Measurements from ENCODE around the gene RNF157.

The RNF157 gene

DNA sequence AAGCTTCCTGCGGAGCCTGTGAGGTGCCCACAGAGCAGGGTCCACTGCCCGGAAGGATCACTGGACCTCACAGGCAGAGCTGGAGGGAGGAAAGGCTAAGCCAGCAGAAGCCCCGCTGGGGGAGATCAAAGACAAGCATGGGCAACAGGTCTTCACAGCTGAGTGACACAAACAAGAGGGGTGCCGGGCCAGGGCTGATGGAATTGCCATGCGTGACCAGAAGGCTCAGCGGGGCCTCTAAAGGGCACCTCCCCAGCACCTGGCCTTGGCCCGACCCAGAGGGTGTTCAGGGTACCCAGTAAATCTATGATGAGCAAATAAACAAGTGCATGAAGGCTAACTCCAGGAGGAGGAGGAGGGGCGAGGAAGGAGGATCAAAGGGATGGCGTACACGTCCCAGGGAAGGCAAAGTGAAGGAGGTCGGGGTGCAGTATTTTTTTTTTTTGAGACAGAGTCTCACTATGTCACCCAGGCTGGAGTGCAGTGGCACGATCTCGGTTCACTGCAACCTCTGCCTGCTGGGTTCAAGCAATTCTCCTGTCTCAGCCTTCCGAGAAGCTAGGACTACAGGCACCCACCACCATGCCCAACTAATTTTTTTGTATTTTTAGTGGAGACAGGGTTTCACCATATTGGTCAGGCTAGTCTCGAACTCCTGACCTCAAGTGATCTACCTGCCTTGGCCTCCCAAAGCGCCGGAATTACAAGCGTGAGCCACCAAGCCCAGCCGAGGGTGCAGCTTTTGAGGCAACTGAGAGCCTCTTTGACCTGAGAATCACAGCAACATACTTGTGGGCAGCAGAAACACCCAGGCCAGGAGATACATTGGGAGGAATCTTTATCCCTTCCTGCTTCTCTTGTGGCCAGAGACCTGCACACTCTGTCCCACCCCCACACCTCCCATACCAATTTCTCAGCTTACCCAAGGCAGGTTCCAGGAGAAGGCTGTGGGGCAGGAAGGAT, 120.6 kb downstream of the RNF157 start:
- Histone ChIP-seq H3K27me3 (ENCODE audit: control insufficient read depth, insufficient read depth, low read length) (no peaks in the 10 kb centered on the region), H3K27ac (ENCODE audit: low read length) (no peak overlapping the region), H3K9me3 (ENCODE audit: control insufficient read depth, insufficient read depth, low read length) (no peaks in the 10 kb centered on the region), H3K4me3 (ENCODE audit: low read length) (no peak overlapping the region), H3K36me3 (ENCODE audit: control insufficient read depth, insufficient read depth, low read length) (no peaks in the 10 kb centered on the region), H3K4me1 (ENCODE audit: control insufficient read depth, insufficient read depth, low read length) (peaks cover 3% of the 10 kb centered on the region; the same call in 1 of the 2 replicates)
- WGBS (ENCODE audit: insufficient coverage, insufficient read length), result no CpG with 5 or more reads among the region's 19 CpGs
- DNase-seq (ENCODE audit: low read depth, low spot score), result no peak

DNA sequence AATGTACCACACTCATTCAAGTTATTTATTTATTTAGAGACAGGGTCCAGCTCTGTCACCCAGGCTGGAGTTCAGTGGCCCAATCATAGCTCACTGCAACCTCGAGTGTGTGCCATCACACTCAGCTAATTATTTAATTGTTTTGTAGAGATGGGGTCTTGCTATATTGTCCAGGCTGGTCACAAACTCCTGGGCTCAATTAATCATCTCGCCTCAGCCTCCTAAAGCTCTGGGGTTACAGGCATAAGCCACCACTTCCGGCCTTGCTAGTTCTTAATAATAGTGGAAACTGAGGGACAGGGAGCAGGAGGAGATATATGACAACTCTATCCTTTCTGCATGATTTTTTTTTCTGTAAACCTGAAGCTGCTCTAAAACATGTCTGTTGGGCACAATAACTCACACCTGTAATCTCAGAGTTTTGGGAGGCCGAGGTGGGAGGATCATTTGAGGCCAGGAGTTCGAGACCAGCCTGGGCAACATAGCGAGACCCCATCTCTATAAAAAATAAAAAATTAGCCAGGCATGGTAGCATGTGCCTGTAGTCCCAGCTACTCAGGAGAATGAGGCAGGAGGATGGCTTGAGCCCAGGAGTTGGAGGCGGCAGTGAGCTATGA, 125.0 kb downstream of the RNF157 start:
- Histone ChIP-seq H3K27me3 (ENCODE audit: control insufficient read depth, insufficient read depth, low read length) (no peaks in the 10 kb centered on the region), H3K9me3 (ENCODE audit: control insufficient read depth, insufficient read depth, low read length) (no peaks in the 10 kb centered on the region), H3K27ac (ENCODE audit: low read length) (no peak overlapping the region), H3K4me1 (ENCODE audit: control insufficient read depth, insufficient read depth, low read length) (peaks cover 1% of the 10 kb centered on the region; the same call in 1 of the 2 replicates), H3K36me3 (ENCODE audit: control insufficient read depth, insufficient read depth, low read length) (no peaks in the 10 kb centered on the region), H3K4me3 (ENCODE audit: low read length) (no peak overlapping the region)
- WGBS (ENCODE audit: insufficient coverage, insufficient read length), result no CpG with 5 or more reads among the region's 7 CpGs
- no peak for DNase-seq (ENCODE audit: low read depth, low spot score)

DNA sequence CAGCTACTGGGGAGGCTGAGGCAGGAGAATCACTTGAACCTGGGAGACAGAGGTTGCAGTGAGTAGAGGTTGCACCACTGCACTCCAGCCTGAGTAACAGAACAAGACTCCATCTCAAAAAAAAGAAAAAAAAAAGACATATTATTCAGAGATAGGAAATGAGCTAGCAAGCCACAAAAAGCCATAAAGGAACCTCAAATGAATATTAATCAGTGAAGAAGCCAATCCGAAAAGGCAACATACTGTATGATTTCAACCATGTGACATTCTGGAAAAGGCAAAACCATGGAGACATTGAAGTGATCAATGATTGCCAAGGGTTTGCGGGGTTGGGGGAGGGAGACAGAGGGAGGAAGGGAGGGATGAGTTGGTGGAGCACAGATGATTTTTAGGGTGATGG, 128.3 kb downstream of the RNF157 start:
- H3K27ac ChIP-seq (ENCODE audit: low read length), result no peak overlapping the region
- H3K36me3 ChIP-seq (ENCODE audit: control insufficient read depth, insufficient read depth, low read length), result no peaks in the 10 kb centered on the region
- no peak for DNase-seq (ENCODE audit: low read depth, low spot score)
- no peaks in the 10 kb centered on the region for H3K27me3 ChIP-seq (ENCODE audit: control insufficient read depth, insufficient read depth, low read length)
- H3K9me3 ChIP-seq (ENCODE audit: control insufficient read depth, insufficient read depth, low read length), result no peaks in the 10 kb centered on the region
- no peaks in the 10 kb centered on the region for H3K4me1 ChIP-seq (ENCODE audit: control insufficient read depth, insufficient read depth, low read length)
- no peak overlapping the region for H3K4me3 ChIP-seq (ENCODE audit: low read length)
- WGBS (ENCODE audit: insufficient coverage, insufficient read length), result no CpG with 5 or more reads among the region's 2 CpGs

DNA sequence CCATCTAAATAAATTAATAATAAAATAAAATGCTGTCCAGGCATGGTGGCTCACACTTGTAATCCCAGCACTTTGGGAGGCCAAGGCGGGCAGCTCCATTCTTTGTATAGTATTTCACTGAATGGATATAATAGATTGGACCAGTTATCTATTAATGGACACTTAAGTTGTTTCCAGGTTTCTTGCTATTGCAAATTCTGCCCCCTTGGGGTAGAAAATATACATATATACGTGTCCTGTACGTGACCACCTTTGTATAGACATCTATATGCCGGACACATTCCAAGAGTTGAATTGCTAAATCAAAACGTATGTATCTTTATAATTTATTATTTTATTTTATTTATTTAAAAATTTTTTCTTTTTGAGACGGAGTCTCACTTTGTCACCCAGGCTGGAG, 132.8 kb downstream of the RNF157 start:
- no peak overlapping the region for H3K27ac ChIP-seq (ENCODE audit: low read length)
- no peak for DNase-seq (ENCODE audit: low read depth, low spot score)
- no peaks in the 10 kb centered on the region for H3K36me3 ChIP-seq (ENCODE audit: control insufficient read depth, insufficient read depth, low read length)
- H3K4me3 ChIP-seq (ENCODE audit: low read length), result no peak overlapping the region
- peaks cover 1% of the 10 kb centered on the region; the same call in 1 of the 2 replicates for H3K4me1 ChIP-seq (ENCODE audit: control insufficient read depth, insufficient read depth, low read length)
- no peaks in the 10 kb centered on the region for H3K27me3 ChIP-seq (ENCODE audit: control insufficient read depth, insufficient read depth, low read length)
- WGBS (ENCODE audit: insufficient coverage, insufficient read length), result no CpG with 5 or more reads among the region's 6 CpGs
- no peaks in the 10 kb centered on the region for H3K9me3 ChIP-seq (ENCODE audit: control insufficient read depth, insufficient read depth, low read length)

DNA sequence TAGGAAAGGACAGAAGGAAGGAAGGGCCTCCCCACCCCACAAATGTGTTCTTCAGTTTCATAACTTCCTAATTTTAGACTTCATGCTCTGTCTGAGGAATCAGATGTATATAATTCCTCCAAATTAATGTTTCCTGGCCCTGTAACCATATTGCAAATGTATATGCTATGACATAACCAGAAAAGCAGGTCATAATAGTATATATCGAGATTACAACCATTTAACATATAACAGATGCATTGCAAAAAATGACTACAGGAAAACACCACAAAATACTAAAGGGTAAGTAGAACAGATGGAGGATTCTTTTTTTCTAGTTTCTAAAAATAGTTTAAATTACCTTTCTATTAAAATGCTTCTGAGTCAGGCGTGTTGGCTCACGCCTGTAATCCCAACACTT, 133.6 kb downstream of the RNF157 start:
- Histone ChIP-seq H3K4me1 (ENCODE audit: control insufficient read depth, insufficient read depth, low read length) (peaks cover 1% of the 10 kb centered on the region; the same call in 1 of the 2 replicates), H3K9me3 (ENCODE audit: control insufficient read depth, insufficient read depth, low read length) (no peaks in the 10 kb centered on the region), H3K36me3 (ENCODE audit: control insufficient read depth, insufficient read depth, low read length) (0 out of 2 replicates have a peak, but pooled peaks cover under 1% of the 10 kb centered on the region), H3K27ac (ENCODE audit: low read length) (no peak overlapping the region), H3K4me3 (ENCODE audit: low read length) (no peak overlapping the region), H3K27me3 (ENCODE audit: control insufficient read depth, insufficient read depth, low read length) (no peaks in the 10 kb centered on the region)
- no CpG with 5 or more reads among the region's 3 CpGs for WGBS (ENCODE audit: insufficient coverage, insufficient read length)
- no peak for DNase-seq (ENCODE audit: low read depth, low spot score)

DNA sequence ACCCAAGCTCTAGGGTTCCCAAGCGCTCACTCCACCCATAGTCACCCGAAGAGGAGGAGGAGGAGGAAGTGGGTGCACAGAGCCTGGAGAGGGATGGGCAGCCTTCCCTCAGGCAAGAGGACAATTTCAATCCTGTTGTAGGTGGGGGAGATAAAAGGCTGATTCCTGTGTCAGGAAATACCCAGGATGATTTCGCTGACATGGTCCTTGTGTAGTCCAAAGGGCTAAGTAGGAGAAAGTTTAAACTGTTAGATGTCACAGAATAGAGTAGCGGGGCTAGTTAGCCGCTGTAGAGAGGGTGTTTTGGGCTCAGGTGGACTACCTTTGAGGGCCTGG, 135.4 kb downstream of the RNF157 start:
- H3K4me1 ChIP-seq (ENCODE audit: control insufficient read depth, insufficient read depth, low read length), result peaks cover 1% of the 10 kb centered on the region; the same call in 1 of the 2 replicates
- H3K27ac ChIP-seq (ENCODE audit: low read length), result no peak overlapping the region
- no peaks in the 10 kb centered on the region for H3K9me3 ChIP-seq (ENCODE audit: control insufficient read depth, insufficient read depth, low read length)
- H3K27me3 ChIP-seq (ENCODE audit: control insufficient read depth, insufficient read depth, low read length), result no peaks in the 10 kb centered on the region
- WGBS (ENCODE audit: insufficient coverage, insufficient read length), result no CpG with 5 or more reads among the region's 5 CpGs
- H3K4me3 ChIP-seq (ENCODE audit: low read length), result no peak overlapping the region
- no peak for DNase-seq (ENCODE audit: low read depth, low spot score)
- H3K36me3 ChIP-seq (ENCODE audit: control insufficient read depth, insufficient read depth, low read length), result peaks cover 6% of the 10 kb centered on the region; the same call in 1 of the 2 replicates

DNA sequence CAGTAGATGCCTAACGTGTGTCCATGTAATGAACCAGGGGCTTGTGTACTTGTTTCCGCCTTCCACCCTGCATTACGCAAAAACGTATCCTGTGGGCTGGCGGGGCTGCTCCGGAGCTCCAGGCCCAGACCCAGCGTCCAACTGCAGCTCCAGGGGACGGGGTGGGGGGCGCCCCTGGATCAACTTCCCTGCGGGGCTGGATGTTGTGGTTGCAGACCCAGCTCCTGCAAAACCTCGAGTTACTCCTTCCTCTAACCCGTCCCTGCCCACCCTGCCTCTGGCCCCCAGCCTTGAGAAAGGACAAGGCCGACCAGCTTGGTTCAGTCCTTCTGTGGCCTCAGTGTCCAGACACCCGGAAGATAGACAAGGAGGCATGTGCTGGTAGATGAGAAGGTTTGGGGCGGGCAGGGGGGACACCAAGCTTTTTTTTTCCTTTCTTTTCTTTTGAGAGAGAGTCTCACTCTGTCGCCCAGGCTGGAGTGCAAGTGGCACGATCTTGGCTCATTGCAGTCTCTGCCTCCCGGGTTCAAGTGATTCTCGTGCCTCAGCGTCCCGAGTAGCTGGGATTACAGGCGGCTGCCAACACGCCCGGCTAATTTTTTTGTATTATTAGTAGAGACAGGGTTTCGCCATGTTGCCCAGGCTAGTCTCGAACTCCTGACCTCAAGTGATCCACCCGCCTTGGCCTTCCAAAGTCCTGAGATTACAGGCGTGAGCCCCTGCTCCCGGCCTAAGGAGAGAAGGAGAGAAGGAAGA, 136.0 kb downstream of the RNF157 start:
- WGBS (ENCODE audit: insufficient coverage, insufficient read length), result no CpG with 5 or more reads among the region's 29 CpGs
- DNase-seq (ENCODE audit: low read depth, low spot score), result no peak
- Histone ChIP-seq H3K4me3 (ENCODE audit: low read length) (no peak overlapping the region; the same call in 1 of the 2 replicates), H3K4me1 (ENCODE audit: control insufficient read depth, insufficient read depth, low read length) (peaks cover 1% of the 10 kb centered on the region; the same call in 1 of the 2 replicates), H3K9me3 (ENCODE audit: control insufficient read depth, insufficient read depth, low read length) (no peaks in the 10 kb centered on the region), H3K27ac (ENCODE audit: low read length) (no peak overlapping the region), H3K36me3 (ENCODE audit: control insufficient read depth, insufficient read depth, low read length) (peaks cover 6% of the 10 kb centered on the region; the same call in 1 of the 2 replicates), H3K27me3 (ENCODE audit: control insufficient read depth, insufficient read depth, low read length) (no peaks in the 10 kb centered on the region)

DNA sequence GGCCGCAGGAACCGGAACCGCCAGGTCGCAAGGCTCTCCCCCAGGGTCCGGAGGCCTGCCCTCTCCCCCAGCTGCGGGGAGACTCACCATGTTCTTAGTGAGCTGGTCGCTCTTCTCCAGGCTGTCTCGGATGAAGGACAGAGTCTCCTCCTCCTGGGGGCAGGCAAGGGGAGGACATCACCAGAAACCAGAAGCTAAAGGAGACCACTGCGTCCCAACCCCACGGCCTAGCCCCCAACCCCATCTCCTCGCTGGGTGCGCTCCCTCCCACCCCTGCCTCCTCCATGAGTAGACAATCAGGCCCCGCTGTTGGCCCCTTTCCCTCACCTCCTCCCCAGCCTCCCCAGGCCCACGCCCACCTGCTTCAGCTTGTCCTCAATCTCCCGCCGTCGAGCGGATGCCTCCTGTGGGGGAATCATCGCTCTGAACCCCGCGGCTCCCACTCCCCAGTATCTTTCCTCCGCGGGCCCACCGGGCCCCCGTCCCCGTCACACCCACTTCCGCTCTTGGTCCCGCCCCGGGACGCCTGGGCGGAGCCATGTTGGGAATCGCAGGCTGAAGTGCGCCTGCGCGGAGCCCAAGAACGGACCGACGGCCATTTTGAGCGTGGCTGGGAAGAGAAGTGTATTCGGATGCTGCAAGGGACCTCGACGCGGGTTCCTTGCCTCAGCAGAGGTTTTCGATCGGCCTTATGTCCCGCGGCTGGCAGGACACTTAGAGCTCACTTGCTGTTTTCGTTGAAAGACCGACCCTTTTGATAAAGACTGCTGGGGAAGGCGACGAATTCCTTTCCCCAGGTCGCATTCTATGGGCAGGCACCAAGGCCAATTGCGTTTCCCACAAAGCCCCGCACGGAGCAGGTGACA, 136.8 kb downstream of the RNF157 start, which contains the start of gene EXOC7:
EXOC7 (minus strand) TSS at position 514 of the 866 bp plus-strand sequence; CDS start at position 419, 95 bp downstream.
- no peaks in the 10 kb centered on the region for H3K27me3 ChIP-seq (ENCODE audit: control insufficient read depth, insufficient read depth, low read length)
- WGBS (ENCODE audit: insufficient coverage, insufficient read length), result no CpG with 5 or more reads among the region's 55 CpGs

DNA sequence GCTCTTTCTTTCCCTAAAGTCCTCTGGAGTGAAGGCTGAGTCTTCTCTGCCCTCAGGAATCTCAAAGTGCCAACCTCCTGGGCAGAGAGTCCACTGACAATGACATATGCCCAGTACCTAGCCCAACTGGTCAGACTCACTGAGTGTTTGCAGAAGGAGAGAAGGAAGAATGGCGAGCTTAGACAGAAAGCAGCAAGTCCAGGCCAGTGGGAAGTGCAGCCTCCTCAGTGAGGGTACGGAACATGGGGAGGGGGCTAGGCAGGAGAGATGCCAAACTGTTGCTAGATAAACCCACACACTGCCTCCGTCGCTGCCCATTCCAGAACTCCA, 137.4 kb downstream of the RNF157 start:
- no peak for DNase-seq (ENCODE audit: low read depth, low spot score)
- H3K27me3 ChIP-seq (ENCODE audit: control insufficient read depth, insufficient read depth, low read length), result no peaks in the 10 kb centered on the region
- no peaks in the 10 kb centered on the region for H3K9me3 ChIP-seq (ENCODE audit: control insufficient read depth, insufficient read depth, low read length)
- H3K36me3 ChIP-seq (ENCODE audit: control insufficient read depth, insufficient read depth, low read length), result peaks cover 6% of the 10 kb centered on the region; the same call in 1 of the 2 replicates
- H3K27ac ChIP-seq (ENCODE audit: low read length), result no peak overlapping the region
- H3K4me3 ChIP-seq (ENCODE audit: low read length), result peak overlapping the region; percentile 86; the same call in 1 of the 2 replicates
- no CpG with 5 or more reads among the region's 4 CpGs for WGBS (ENCODE audit: insufficient coverage, insufficient read length)
- H3K4me1 ChIP-seq (ENCODE audit: control insufficient read depth, insufficient read depth, low read length), result peaks cover 1% of the 10 kb centered on the region; the same call in 1 of the 2 replicates

More for the DNA sequence above, 136.8 kb downstream of the RNF157 start, which contains the start of gene EXOC7:
- Histone ChIP-seq H3K9me3 (ENCODE audit: control insufficient read depth, insufficient read depth, low read length) (no peaks in the 10 kb centered on the region), H3K27ac (ENCODE audit: low read length) (no peak within 1 kb of the TSS), H3K4me1 (ENCODE audit: control insufficient read depth, insufficient read depth, low read length) (peaks cover 1% of the 10 kb centered on the region; the same call in 1 of the 2 replicates), H3K36me3 (ENCODE audit: control insufficient read depth, insufficient read depth, low read length) (peaks cover 6% of the 10 kb centered on the region; the same call in 1 of the 2 replicates), H3K4me3 (ENCODE audit: low read length) (peak within 1 kb of the TSS; percentile 86)
- peak; percentile 85 for DNase-seq (ENCODE audit: low read depth, low spot score)

Measured in iPS DF 6.9 (cell line).